GM18498 (cell line): ENCODE data around the gene HAPLN3.
A peak's percentile ranks its signal among the peaks of the same experiment; 100 is the strongest.

Source experiments
- ATAC-seq: cut with Tn5 transposase; IDR thresholded peaks from one replicate; pipeline ENCODE4 v1.9.1; 2021; ENCODE audit warnings: mild to moderate bottlenecking, moderate library complexity; ENCODE audit not compliant: unreplicated experiment

HAPLN3 gene

DNA sequence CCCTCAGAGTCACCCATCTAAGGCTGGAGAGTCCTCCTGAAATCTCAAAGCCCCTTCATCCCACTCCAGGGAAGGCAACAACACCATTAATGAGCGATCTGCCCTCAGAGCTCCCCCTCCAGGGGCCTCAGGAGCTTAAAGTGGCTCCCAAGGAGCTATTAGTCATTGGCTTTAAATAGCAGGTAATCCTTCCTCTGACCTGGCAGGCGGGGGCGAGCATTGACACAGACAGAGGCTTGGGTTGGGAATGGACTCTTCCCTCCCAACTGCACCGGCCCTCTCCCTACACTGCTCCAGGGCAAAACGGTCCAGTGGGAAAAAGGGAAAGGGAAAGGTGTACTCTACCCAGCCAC, 16.4 kb upstream of the HAPLN3 start:
- no peak for ATAC-seq

DNA sequence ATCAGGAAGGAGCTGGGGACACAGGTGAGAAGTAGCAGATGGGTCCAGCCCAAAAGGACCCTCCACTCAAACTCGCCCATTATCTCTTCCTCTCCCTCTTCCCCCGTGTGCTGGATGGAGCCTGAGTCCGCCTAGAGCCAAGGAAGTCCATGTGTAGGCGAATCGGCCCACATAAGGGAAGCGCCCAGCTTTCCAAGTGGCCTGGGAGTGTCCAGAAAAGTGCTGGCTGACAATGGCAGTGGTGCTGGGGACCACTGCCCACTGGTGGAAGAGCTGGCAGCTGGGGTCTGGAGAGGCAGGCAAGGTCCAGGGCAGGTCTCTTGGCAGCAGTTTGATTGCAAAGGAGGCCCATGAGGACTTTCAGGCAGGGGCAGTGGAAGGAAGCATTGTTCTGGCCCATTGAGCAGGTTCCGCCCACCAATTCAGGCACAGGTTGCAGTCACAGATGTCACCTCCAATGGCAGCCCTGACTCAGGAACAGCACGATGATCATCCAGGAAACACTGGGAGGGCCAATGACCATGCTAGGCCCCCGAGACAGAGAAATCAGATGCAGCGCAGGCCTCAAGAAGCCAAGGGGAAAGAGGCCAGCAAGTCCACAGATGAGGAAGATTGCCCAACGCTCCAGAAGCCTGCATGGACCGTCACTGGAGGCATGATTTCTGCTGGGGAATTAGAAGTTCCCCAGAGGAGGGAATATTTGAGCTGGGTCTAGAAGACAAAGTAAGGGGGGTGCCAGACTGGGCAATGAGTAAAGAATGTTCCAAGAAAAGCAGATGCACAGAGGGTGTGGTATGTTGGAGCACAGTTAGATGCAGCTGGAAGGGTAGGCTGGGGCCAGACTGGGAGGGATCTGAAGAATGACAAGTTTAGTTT, 14.8 kb upstream of the HAPLN3 start:
- no peak for ATAC-seq

DNA sequence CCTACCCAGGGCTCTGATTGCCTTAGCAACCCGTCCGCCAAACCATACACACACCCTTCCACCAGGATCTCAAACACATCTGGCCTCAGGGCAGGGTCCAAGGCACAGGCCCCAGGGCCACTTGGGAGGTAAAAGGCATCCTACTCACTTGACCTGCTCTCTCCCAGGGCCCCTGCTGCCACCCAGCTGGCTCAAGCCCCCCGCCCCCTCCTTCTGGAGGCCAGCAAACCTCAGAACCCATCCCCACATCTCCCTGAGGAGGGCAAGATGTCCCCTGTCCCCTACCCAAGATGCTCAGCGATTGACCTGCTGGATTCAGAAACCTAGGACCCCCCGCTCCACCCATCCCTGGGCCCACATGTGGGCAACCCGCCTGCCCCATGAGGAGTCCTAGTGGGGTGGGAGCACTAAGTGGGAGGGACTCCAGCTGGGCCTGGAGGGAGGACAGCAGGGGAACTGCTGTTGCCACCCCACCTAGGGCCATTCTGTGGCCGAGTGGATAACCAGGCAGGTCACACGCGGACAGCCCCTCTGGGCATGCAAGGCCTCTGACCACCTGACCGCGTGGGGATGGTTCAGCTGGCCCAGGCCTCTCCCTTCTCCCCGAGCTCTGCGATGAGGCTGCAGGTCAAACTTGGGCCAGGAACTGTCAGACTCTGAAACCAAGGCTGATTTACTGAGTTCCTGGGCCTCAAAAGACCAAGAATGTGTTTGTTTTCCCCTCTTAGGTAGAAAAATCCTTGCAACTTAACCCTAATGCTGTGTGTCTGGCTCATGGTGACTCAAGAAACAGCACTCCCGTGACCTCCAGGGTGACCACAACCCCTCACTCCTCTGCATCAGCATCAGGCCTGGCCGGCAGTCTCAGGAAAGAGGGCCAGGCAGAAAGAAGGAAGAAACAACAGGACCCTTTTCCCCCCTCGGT, 13.6 kb upstream of the HAPLN3 start:
- ATAC-seq, result no peak

DNA sequence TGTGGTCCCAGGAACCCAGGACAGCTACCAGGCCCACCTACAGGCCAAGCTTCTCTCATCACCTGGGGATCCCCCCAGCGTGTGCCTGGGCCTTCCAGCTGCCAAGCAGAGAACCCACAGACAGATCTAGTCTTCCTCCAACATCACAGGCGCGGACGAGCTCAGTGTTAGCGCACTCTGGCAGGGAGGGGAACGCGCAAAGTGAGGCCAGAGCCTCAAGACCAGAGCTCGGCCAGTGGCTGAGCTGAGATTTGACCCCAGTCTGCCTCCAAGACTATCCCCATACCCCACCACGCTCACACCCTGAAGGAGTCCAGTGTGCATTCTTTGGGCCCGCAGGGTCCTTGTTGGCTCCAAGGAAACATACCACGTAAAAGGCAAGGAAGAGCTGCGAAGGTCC, 12.8 kb upstream of the HAPLN3 start:
- no peak for ATAC-seq

DNA sequence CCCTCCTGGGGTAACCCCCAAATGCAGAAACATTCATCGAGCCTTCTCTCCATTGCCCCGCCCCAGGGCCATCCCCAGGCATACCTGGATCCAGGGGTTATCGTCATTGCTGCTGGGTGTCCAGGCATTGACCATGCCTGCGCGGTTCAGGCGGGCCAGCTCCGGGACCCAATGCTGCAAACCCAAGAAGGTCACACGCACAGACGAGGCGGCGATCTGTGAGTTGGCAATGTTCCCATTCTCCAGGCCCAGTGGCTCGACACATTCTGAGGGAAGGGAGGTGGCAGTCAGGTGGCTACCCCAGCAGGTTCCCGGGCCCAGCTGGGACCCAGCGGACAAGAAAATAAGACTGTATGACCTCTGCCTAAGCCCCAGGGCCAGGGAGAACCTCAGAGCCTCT, 11.8 kb upstream of the HAPLN3 start:
- no peak for ATAC-seq

DNA sequence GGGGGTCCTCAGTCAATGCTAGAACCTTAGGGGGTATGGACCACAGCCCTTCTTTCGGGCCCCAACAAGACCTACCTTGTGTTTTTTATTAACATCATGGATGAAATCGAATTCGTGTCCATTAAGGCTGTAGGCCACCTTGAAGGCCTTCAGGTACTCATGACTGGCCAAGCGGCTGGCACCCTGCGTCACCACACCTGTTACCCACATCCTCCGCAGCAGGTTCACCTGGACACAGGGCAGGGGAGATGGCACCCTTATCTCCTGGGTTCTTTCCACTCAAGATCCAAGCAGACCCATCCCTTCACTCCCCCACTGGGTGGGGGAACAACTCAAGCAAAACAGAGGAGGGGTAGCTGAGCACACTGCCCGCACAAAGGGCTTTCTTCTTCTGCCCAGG, 11.2 kb upstream of the HAPLN3 start:
- ATAC-seq, result no peak

DNA sequence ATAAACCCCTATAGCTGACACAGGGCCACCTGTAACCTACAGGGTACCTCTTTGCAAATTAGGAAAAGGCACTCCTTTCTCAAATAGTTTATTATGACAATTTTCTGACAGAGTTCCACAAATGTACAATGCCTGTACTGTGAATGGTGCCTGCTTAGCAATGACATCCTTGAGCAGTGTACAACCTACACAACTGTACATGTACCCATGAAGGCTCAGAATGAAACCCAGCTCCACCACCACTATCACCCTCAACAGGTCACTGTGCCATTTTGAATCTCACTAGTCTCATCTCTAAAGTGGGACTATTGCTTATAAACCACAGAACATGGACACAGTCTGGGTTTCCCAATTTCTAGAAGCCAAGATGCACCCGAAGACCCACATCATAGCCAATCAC, 10.8 kb upstream of the HAPLN3 start:
- ATAC-seq, result no peak

DNA sequence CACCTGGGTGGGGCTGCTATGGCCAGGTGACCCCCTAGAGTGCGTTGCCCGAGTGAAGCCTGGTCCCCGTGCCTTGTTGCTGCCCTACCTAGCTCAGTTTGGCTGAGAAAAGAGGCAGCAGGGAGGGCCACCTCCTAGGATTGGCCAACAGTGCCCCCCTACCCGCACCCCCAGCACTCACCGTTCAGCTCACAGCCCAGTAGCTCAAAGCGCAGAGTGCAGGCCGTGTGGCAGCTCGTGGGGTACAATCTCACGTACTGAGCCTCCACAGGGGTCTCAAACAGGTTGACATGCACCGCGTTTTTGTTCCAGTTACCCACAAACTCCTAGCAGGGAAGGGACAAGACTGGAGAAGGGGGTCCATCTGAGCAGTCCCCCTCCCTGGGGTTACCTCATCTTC, 10.2 kb upstream of the HAPLN3 start:
- no peak for ATAC-seq

DNA sequence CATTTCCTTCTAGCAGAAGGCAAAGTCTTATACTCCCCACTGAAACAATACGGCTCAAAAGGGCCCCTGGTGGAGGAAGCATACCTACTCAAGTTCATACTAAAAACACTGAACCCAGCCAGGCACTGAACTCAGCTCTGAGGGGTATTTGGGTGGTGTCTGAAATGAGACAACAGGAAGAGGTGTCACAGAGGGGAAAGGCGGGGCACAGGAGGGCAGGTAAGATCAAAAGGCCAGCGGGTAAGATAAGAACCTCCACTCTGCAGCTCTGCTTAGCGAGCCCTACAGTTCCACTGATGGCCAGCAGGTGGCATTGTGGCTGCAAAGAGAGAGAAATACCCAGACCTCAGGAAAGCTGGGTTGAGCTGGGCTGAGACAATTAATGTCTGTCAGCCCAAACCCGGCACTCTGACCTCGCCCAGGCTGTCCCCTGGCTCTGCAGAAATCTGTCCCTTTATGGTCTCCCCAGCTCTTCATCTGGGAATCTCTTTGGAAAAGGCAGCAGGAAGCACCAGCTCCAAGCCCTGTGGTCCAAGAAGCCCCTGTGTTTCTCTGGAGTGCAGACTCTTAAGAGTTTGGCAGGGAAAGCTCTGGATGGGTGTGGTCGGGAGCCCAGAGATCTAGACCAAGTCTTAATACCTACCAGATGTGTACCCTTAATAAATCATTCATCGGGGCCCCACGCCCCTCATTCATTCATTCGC, 9.4 kb upstream of the HAPLN3 start:
- peak; percentile 78 for ATAC-seq

DNA sequence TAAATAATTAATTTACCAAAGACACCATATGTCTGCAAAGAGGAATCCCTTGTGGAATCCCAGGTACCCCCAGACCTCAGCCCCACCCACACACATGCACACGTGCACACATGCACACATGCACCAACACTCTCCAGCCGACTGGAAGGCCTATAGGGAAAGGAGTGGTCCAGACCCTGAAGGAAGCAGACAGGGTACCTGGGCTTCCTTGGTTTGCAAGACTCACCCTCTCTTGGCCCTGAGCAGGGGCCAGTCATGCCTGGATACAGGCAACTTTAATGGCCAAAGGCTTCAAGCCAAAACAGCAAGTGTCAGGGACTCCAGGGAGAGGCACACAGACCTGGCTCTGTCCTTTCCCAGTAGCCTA, 8.9 kb upstream of the HAPLN3 start:
- ATAC-seq, result no peak

DNA sequence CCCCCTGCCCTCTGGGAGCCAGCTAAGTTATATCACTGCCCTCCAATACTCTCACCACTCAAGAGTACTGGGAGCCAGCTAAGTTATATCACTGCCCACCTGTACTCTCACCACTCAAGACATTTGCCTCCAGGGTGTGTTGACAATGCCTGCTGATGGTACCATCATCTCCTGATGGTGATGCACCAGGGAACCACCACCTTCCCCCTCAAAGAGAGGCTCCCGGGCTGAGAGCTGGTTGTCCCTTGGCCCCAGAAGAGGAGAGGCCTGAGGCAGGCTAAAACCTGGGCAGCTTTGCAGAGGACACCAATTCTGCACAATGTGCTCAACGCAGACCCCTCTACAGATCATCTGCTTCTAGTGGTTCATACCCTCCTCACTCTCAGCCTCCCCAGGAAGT, 7.5 kb upstream of the HAPLN3 start:
- ATAC-seq, result no peak

DNA sequence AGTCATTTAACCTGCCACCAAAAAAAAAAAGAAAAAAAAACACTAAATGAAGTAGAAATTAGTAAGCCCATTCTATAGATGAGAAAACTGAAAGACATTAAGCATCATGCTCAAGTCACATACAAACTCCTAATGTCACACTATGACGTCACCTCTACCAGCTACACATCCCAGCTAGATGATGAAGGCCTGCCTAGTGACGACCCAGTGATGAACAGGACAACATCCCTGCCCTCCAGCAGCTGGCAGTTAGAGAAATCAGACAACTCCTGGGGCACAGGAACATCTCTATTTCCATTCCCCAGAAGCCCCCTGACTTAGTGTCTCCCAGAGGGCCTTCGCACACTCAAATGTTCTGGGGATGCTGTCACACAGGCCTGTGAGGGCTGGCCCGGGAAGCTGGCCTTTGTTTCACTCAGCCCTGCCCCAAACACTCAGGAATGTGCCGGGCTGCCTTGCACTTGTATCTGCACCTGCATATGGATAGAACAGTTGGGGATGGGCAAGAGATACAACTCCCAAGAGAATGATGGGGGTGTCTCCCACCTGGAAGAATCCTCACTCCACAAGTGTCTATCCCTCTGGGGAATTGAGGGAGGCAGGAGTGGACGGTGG, 7.0 kb upstream of the HAPLN3 start:
- no peak for ATAC-seq

DNA sequence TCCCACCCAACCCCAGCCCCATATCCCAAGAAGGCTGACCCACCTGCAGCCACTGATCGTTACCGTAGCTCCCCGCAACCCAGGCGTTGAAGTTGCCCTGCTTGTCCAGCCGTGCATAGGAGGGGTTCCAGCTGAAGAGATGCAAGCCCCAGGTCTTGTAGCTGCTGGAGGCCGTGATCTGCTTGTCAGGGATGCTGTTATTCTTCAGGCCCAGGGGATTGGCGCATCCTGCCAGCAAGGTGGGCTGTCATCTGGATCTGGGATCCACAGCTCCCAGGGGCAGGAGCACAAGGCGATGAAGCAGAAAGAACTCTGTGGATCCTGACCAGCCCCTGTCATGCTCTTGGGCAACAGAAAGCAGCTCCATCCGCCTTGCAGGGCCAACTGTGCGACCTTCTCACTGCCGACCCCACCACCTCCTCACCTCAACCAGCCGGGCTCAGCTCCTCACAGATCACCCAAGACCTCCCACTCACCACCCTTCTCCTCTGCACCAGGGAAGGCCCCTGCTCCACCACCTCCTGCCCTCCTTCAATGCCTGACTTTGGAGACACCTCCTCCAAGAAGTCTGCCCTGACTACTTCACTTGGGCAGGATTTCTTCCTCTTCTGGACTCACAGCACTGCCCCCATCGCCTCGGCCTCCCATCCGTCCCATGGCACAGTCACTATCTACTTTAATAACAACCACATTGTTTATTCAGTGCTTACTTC, 6.3 kb upstream of the HAPLN3 start:
- no peak for ATAC-seq

DNA sequence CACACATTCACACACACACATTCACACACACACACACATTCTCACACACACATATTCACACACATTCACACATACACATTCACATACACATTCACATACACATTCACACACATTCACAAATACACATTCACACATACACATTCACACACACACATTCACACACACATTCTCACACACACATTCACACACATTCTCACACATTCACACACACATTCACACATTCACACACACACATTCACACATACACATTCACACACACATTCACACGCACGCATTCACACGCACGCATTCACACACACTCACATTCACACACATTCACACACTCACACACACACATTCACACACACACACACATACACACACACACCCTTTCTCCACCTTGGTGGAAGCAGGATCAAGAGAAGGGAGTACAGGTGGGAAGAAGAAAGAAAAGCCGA, 5.7 kb upstream of the HAPLN3 start:
- ATAC-seq, result no peak

DNA sequence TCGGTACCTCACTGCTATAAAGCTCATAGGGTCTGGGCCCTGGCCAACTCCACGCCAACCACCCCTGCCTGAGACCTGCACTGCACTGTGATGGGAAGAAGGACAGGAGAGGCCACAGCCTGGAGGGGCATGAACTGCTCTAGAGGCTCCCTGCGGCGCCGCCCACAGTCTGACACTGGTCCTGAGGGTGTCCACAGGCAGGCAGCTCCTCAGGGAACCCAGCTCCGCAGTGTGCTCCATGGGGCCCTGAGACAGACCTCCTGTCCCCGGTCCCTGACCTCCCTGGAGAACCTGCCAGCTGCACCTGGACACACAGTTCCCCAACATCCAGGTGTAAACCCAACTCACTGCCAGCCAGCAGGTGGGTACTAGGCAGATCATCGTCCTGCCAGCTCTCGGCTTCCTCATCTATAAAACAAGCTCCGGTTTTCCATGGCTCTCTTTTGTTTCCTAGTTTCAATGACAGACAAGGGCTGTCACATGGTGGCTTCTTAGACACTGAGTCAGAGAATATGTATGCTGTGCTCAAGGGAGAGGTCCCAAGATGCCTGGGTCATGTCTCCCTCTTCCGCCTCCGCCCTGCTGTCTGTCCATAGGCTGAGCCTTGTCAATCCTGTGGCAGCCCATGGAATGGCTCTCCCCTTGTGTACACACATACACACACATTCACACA, 5.1 kb upstream of the HAPLN3 start:
- no peak for ATAC-seq

DNA sequence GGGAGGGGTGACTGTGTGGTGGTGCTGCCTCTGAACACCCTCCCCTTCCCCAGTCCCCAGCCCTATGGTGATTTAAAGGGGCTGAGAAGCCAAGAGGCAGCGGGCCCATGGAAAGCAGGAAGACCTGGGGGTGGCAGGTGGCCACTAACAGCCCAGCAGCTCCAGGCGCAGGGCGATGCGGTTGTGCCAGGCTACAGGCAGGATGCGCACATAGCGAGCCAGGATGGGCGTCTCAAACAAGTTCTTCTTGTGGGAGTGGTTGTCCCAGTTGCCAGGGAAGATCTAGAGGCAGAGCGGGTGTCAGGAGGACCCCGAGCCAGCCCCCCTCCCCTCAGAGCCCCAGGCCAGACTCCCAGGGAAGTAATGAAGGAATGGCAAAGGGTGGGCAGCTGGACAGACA, 3.9 kb upstream of the HAPLN3 start:
- no peak for ATAC-seq

DNA sequence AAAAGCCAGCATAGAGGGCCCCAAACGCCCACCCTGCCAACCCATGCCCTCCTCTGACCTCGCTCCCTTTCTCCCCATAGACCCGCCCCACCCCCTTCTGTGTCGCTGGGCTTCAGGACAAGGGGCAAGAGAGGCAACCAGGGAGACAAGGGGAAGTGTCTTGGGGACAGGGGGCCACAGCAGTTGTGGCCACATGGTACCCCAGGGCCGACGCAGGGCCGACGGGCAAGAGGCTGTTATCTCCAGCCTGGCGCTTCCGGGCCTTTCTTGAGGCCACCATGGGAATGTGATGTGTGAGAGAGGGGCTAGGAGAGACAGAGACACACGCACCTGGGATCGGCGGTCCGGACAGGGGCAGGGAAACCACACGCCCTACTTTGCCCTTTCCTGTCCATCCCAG, 3.4 kb upstream of the HAPLN3 start:
- no peak for ATAC-seq

DNA sequence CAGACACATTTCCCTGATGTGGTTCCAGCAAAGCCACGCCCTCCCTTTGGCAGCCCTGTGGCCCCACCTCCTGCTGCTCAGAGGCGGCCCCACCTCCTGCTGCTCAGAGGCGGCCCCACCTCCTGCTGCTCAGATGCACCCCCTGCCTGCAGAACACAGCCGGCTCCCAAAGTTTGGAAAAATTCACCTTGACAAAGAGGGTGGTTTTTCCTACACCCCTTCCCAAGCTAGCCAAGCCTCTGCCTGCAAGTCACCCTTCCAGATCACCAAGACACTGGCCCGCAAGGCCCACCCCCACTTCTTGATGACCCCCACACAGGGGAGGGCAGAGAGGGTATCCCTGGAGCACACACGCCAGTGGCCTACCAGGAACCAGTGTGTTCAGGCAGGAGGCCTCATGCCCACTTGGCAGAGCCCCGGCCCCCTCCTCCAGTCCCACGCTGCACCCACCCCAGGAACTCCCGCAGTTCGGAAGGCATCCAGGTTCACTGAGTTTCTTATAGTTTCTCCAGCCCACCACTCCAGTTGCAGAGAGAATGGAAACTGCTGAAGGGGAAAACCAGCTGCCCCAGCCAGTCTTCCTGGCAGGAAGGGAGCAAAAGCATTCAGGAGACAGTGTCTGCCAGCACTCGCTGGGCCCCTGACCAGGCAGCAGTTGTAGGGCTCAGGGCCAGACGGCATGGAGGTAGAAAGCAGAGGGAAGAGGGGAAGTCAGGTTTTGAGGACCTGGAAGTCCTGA, 2.3 kb upstream of the HAPLN3 start:
- peak; percentile 97 for ATAC-seq

DNA sequence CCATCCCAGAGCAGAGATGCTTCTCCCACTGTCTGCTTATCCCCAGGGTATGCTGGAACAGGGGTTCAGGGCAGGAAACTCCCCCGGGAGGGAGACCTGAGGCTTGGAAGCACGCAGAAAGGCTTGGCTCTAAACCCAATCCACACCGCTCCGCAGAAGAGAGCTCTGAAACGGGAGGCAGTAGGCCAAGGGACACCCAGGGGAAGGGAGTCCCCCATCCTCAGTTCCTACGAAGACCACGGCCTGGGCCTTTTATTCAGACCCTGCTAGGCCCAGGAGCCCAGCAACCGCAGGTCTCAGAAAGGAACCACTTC, 1.8 kb upstream of the HAPLN3 start:
- no peak for ATAC-seq
